HCT116 (cell line): ENCODE measurements around the gene TREML1.

Experiments used
- EZH2 ChIP-seq: fragments of 200-600 bp; sonication (generic); IDR thresholded peaks from 2 replicates; pipeline ENCODE4 v1.6.1; 2017; ENCODE audit warnings: antibody characterized with exemption, mixed run types
- JUND ChIP-seq: IDR thresholded peaks from 2 replicates; pipeline ENCODE4 v1.6.1; 2012
- POLR2A ChIP-seq: IDR thresholded peaks from 2 replicates; pipeline ENCODE4 v1.7.0; 2011; ENCODE audit warnings: borderline replicate concordance; ENCODE audit not compliant: insufficient read depth, insufficient read length; ENCODE audit errors: extremely low read depth
- POLR2AphosphoS5 ChIP-seq: IDR thresholded peaks from 2 replicates; pipeline ENCODE4 v1.6.1; 2011; ENCODE audit warnings: mild to moderate bottlenecking, low read depth, low read length, moderate library complexity
- RAD21 ChIP-seq: IDR thresholded peaks from 2 replicates; pipeline ENCODE4 v1.6.1; 2012; ENCODE audit warnings: low read depth, mild to moderate bottlenecking
- SIN3A ChIP-seq: IDR thresholded peaks from 2 replicates; pipeline ENCODE4 v1.6.1; 2012; ENCODE audit warnings: low read depth
- TCF7L2 ChIP-seq: IDR thresholded peaks from 2 replicates; pipeline ENCODE4 v1.7.0; 2011; ENCODE audit warnings: borderline replicate concordance, inconsistent platforms; ENCODE audit not compliant: insufficient read depth, insufficient read length; ENCODE audit errors: extremely low read depth
- TF ChIP-seq, protein P1 (sequence below), 3 experiments: fragments of 200-600 bp in 1 of 3; sonication (generic) in 1 of 3; IDR thresholded peaks in 2 of 3; conservative IDR thresholded peaks in 1 of 3; 2 replicates each; pipeline ENCODE4 v1.5.1; 2012 to 2017; ENCODE audit warnings: low read depth in 2 of 3, low read length in 2 of 3, antibody characterized with exemption in 1 of 3, borderline replicate concordance in 1 of 3, control low read depth in 1 of 3, mild to moderate bottlenecking in 1 of 3, mixed read lengths in 1 of 3, mixed run types in 1 of 3, moderate library complexity in 1 of 3; ENCODE audit not compliant: insufficient read depth in 1 of 3
- TF ChIP-seq, protein P2 (sequence below): IDR thresholded peaks from 2 replicates; pipeline ENCODE4 v1.6.1; 2012; ENCODE audit warnings: low read depth
- TF ChIP-seq, protein P3 (sequence below): IDR thresholded peaks from 2 replicates; pipeline ENCODE4 v1.6.1; 2012
- TF ChIP-seq, protein P4 (sequence below): IDR thresholded peaks from 2 replicates; pipeline ENCODE4 v1.6.1; 2012

DNA sequence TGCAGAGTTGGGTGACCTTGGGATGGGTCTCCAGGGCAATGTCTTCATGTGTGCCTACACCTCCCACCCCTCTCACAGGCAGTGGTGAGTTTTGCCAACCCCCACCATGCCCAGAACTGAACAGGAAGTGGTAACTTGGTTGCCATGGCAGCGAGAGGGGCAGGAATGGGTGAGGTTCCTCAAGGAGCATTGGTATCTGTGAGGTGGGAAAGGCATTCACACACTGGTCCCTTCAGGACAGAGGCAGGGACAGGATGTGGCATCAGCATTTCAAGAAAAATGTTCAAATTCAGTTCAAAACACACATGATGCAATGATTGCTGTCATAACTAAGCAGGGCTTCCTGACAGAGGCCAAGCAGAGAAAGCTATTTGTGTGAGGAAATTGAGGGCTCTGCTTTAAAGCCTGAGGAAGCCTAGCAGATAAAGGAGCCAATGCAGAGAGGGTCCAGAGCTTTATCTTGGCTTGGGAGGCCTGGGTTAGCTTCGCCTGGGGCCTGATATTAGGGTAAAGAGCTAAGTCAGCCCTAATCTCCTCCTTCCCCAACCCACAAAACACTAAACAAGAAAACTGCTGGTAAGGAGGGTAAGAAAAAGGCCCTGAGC lies 46.3 kb upstream of the TREML1 start:
- TF ChIP-seq POLR2A = no peak
- TF ChIP-seq EZH2 = no peak
- TF ChIP-seq JUND = no peak
- TF ChIP-seq, protein P1, sequence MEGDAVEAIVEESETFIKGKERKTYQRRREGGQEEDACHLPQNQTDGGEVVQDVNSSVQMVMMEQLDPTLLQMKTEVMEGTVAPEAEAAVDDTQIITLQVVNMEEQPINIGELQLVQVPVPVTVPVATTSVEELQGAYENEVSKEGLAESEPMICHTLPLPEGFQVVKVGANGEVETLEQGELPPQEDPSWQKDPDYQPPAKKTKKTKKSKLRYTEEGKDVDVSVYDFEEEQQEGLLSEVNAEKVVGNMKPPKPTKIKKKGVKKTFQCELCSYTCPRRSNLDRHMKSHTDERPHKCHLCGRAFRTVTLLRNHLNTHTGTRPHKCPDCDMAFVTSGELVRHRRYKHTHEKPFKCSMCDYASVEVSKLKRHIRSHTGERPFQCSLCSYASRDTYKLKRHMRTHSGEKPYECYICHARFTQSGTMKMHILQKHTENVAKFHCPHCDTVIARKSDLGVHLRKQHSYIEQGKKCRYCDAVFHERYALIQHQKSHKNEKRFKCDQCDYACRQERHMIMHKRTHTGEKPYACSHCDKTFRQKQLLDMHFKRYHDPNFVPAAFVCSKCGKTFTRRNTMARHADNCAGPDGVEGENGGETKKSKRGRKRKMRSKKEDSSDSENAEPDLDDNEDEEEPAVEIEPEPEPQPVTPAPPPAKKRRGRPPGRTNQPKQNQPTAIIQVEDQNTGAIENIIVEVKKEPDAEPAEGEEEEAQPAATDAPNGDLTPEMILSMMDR (IDR thresholded peaks at IDR 0.05 in 2 of 3, conservative IDR thresholded peaks at IDR 0.05 in 1 of 3; ENCODE audit: borderline replicate concordance in 1 of 3, insufficient read depth in 1 of 3, low read depth in 2 of 3, low read length in 2 of 3) = no peak
- TF ChIP-seq, protein P2, sequence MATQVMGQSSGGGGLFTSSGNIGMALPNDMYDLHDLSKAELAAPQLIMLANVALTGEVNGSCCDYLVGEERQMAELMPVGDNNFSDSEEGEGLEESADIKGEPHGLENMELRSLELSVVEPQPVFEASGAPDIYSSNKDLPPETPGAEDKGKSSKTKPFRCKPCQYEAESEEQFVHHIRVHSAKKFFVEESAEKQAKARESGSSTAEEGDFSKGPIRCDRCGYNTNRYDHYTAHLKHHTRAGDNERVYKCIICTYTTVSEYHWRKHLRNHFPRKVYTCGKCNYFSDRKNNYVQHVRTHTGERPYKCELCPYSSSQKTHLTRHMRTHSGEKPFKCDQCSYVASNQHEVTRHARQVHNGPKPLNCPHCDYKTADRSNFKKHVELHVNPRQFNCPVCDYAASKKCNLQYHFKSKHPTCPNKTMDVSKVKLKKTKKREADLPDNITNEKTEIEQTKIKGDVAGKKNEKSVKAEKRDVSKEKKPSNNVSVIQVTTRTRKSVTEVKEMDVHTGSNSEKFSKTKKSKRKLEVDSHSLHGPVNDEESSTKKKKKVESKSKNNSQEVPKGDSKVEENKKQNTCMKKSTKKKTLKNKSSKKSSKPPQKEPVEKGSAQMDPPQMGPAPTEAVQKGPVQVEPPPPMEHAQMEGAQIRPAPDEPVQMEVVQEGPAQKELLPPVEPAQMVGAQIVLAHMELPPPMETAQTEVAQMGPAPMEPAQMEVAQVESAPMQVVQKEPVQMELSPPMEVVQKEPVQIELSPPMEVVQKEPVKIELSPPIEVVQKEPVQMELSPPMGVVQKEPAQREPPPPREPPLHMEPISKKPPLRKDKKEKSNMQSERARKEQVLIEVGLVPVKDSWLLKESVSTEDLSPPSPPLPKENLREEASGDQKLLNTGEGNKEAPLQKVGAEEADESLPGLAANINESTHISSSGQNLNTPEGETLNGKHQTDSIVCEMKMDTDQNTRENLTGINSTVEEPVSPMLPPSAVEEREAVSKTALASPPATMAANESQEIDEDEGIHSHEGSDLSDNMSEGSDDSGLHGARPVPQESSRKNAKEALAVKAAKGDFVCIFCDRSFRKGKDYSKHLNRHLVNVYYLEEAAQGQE = no peak
- no peak for TF ChIP-seq SIN3A
- no peak for TF ChIP-seq RAD21
- TF ChIP-seq, protein P3, sequence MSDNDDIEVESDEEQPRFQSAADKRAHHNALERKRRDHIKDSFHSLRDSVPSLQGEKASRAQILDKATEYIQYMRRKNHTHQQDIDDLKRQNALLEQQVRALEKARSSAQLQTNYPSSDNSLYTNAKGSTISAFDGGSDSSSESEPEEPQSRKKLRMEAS = no peak
- TF ChIP-seq, protein P4, sequence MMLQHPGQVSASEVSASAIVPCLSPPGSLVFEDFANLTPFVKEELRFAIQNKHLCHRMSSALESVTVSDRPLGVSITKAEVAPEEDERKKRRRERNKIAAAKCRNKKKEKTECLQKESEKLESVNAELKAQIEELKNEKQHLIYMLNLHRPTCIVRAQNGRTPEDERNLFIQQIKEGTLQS = no peak
- no peak for TF ChIP-seq TCF7L2
- TF ChIP-seq POLR2AphosphoS5 = no peak
